ENCODE results near the gene PLCB1.

Gene PLCB1

GRCh38 chr20:8212286-8212685, 80.2 kb downstream of the PLCB1 start:
- no peak for DNase-seq (ENCODE audit: low read depth in 2 of 2)

- DNase-seq (ENCODE audit: low read depth in 2 of 2): no peak
Measured at GRCh38 chr20:8213270-8213669, 81.2 kb downstream of the PLCB1 start.

GRCh38 chr20:8213831-8214587, 81.9 kb downstream of the PLCB1 start:
- DNase-seq (ENCODE audit: low read depth in 2 of 2): no peak

- no peak for DNase-seq (ENCODE audit: low read depth in 2 of 2)
Measured at GRCh38 chr20:8215361-8215781, 83.3 kb downstream of the PLCB1 start.

- no peak for DNase-seq (ENCODE audit: low read depth in 2 of 2)
Measured at GRCh38 chr20:8216375-8217200, 84.5 kb downstream of the PLCB1 start.

GRCh38 chr20:8218861-8219260, 86.8 kb downstream of the PLCB1 start:
- no peak for DNase-seq (ENCODE audit: low read depth in 2 of 2)

- no peak for DNase-seq (ENCODE audit: low read depth in 2 of 2)
Measured at GRCh38 chr20:8219403-8219802, 87.3 kb downstream of the PLCB1 start.

- DNase-seq (ENCODE audit: low read depth in 2 of 2): no peak
Measured at GRCh38 chr20:8220716-8221115, 88.7 kb downstream of the PLCB1 start.

- no peak for DNase-seq (ENCODE audit: low read depth in 2 of 2)
Measured at GRCh38 chr20:8221887-8222419, 89.9 kb downstream of the PLCB1 start.

GRCh38 chr20:8223091-8223870, 91.2 kb downstream of the PLCB1 start:
- DNase-seq (ENCODE audit: low read depth in 2 of 2): no peak

GRCh38 chr20:8225658-8226057, 93.6 kb downstream of the PLCB1 start:
- no peak for DNase-seq (ENCODE audit: low read depth in 2 of 2)

GRCh38 chr20:8226106-8226505, 94.0 kb downstream of the PLCB1 start:
- no peak for DNase-seq (ENCODE audit: low read depth in 2 of 2)

- no peak for DNase-seq (ENCODE audit: low read depth in 2 of 2)
Measured at GRCh38 chr20:8227293-8227692, 95.2 kb downstream of the PLCB1 start.

GRCh38 chr20:8228315-8228714, 96.2 kb downstream of the PLCB1 start:
- DNase-seq (ENCODE audit: low read depth in 2 of 2): no peak

GRCh38 chr20:8229090-8229489, 97.0 kb downstream of the PLCB1 start:
- no peak for DNase-seq (ENCODE audit: low read depth in 2 of 2)

- no peak for DNase-seq (ENCODE audit: low read depth in 2 of 2)
Measured at GRCh38 chr20:8231038-8231437, 99.0 kb downstream of the PLCB1 start.

GRCh38 chr20:8232332-8232731, 100.3 kb downstream of the PLCB1 start:
- no peak for DNase-seq (ENCODE audit: low read depth in 2 of 2)

GRCh38 chr20:8234580-8234979, 102.5 kb downstream of the PLCB1 start:
- DNase-seq (ENCODE audit: low read depth in 2 of 2): no peak

- DNase-seq (ENCODE audit: low read depth in 2 of 2): no peak
Measured at GRCh38 chr20:8242066-8242465, 110.0 kb downstream of the PLCB1 start.

GRCh38 chr20:8242827-8243724, 111.0 kb downstream of the PLCB1 start:
- no peak for DNase-seq (ENCODE audit: low read depth in 2 of 2)

GRCh38 chr20:8244637-8245036, 112.6 kb downstream of the PLCB1 start:
- DNase-seq (ENCODE audit: low read depth in 2 of 2): no peak
